ENCODE data around the gene PNPLA5. TPM values are rescaled to one million over a fixed set of nuclear protein-coding genes. Genes with fewer than 3 reads are reported as not detected.

PNPLA5 gene
- total and polyA plus RNA-seq, 2 of the 13 experiments (the other 11 are each of a cell fraction or from before 2014, with no cell fraction given) = not detected

GRCh38 chr22:43928468-43928867 is 36.7 kb upstream of the PNPLA5 start:
- DNase-seq (ENCODE audit: low spot score) = no peak
- peak; percentile 72 for FAIRE-seq
- Histone ChIP-seq H3K27me3 (ENCODE audit: control insufficient read depth in 1 of 2, insufficient read depth in 2 of 2, low read length in 2 of 2) (no peaks in the 10 kb centered on the region; a peak in 1 of 5 replicates), H2AFZ (ENCODE audit: low read length) (no peak overlapping the region), H3K4me1 (ENCODE audit: insufficient read depth, low read length) (peaks cover 43% of the 10 kb centered on the region), H3K4me2 (ENCODE audit: low read depth, low read length) (peak overlapping the region; percentile 25), H3K9me3 (ENCODE audit: low read length) (no peaks in the 10 kb centered on the region), H3K4me3 (replicated peaks in 1 of 3; ENCODE audit: insufficient read depth in 1 of 3, low read depth in 2 of 3, low read length in 3 of 3) (no peak overlapping the region), H3K9ac (ENCODE audit: insufficient read depth, low read depth, low read length) (no peak overlapping the region), H3K27ac (ENCODE audit: extremely low read length, insufficient read depth, low read length) (peak overlapping the region; percentile 28), H3K79me2 (ENCODE audit: insufficient read depth, low read length) (peaks cover 13% of the 10 kb centered on the region), H4K20me1 (ENCODE audit: insufficient read depth, low read length) (peaks cover 22% of the 10 kb centered on the region), H3K36me3 (replicated peaks in 1 of 2; ENCODE audit: control insufficient read depth in 1 of 2, insufficient read depth in 2 of 2, low read length in 2 of 2) (peaks cover 15 to 29% of the 10 kb centered on the region in 2 experiments)
- in situ Hi-C loops (cut with HindIII; ENCODE audit: extremely low pct_ligation_motif_present, low pct_unique_long_range_greater_than_20kb) = no loop called here
- ChIA-PET CTCF (ENCODE audit: low intra/inter-chr PET ratio, low total read pairs) (no interaction called here), POLR2A (interaction anchor here (1.4 kb wide), 1 partner anchor 27 kb away, joined by 4 read pairs; the partner anchor contains the start of gene SAMM50)
- intact Hi-C loops (cut with micrococcal nuclease; ENCODE audit: unreplicated experiment) = no loop called here
- WGBS (ENCODE audit: low lambda C conversion rate) = 28% methylated on average over 3 of the region's 5 CpGs
- ATAC-seq = no peak
- no TSS peak for BruUV-seq (replicated peaks)
- TF ChIP-seq MIXL1 (CRISPR knock-in tag; IDR thresholded peaks at IDR 0.05) (peak; percentile 55; the same call in 1 of the 2 replicates), ZNF468 (CRISPR knock-in tag; IDR thresholded peaks at IDR 0.05) (no peak), RXRB (CRISPR knock-in tag; IDR thresholded peaks at IDR 0.05; ENCODE audit: borderline replicate concordance) (peak; percentile 96), NFRKB (IDR thresholded peaks at IDR 0.05) (no peak), CHCHD3 (CRISPR knock-in tag; IDR thresholded peaks at IDR 0.05) (no peak), ZNF782 (CRISPR knock-in tag; IDR thresholded peaks at IDR 0.05; ENCODE audit: borderline replicate concordance) (no peak), ZNF414 (CRISPR knock-in tag; IDR thresholded peaks at IDR 0.05) (no peak; the same call in 1 of the 2 replicates), ZNF574 (CRISPR knock-in tag; IDR thresholded peaks at IDR 0.05) (peak; percentile 30; the same call in 1 of the 2 replicates), TGIF2 (CRISPR knock-in tag; IDR thresholded peaks at IDR 0.05) (no peak), ZBED4 (CRISPR knock-in tag; IDR thresholded peaks at IDR 0.05; ENCODE audit: borderline replicate concordance) (peak; percentile 23; the same call in 1 of the 2 replicates)
- TF ChIP-seq, protein P1, sequence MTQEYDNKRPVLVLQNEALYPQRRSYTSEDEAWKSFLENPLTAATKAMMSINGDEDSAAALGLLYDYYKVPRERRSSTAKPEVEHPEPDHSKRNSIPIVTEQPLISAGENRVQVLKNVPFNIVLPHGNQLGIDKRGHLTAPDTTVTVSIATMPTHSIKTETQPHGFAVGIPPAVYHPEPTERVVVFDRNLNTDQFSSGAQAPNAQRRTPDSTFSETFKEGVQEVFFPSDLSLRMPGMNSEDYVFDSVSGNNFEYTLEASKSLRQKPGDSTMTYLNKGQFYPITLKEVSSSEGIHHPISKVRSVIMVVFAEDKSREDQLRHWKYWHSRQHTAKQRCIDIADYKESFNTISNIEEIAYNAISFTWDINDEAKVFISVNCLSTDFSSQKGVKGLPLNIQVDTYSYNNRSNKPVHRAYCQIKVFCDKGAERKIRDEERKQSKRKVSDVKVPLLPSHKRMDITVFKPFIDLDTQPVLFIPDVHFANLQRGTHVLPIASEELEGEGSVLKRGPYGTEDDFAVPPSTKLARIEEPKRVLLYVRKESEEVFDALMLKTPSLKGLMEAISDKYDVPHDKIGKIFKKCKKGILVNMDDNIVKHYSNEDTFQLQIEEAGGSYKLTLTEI (CRISPR knock-in tag; conservative IDR thresholded peaks at IDR 0.05) = no peak
- TF ChIP-seq, protein P2, sequence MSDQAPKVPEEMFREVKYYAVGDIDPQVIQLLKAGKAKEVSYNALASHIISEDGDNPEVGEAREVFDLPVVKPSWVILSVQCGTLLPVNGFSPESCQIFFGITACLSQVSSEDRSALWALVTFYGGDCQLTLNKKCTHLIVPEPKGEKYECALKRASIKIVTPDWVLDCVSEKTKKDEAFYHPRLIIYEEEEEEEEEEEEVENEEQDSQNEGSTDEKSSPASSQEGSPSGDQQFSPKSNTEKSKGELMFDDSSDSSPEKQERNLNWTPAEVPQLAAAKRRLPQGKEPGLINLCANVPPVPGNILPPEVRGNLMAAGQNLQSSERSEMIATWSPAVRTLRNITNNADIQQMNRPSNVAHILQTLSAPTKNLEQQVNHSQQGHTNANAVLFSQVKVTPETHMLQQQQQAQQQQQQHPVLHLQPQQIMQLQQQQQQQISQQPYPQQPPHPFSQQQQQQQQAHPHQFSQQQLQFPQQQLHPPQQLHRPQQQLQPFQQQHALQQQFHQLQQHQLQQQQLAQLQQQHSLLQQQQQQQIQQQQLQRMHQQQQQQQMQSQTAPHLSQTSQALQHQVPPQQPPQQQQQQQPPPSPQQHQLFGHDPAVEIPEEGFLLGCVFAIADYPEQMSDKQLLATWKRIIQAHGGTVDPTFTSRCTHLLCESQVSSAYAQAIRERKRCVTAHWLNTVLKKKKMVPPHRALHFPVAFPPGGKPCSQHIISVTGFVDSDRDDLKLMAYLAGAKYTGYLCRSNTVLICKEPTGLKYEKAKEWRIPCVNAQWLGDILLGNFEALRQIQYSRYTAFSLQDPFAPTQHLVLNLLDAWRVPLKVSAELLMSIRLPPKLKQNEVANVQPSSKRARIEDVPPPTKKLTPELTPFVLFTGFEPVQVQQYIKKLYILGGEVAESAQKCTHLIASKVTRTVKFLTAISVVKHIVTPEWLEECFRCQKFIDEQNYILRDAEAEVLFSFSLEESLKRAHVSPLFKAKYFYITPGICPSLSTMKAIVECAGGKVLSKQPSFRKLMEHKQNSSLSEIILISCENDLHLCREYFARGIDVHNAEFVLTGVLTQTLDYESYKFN (CRISPR knock-in tag; conservative IDR thresholded peaks at IDR 0.05) = peak; percentile 61; the same call in 1 of the 2 replicates

Measured in HepG2 (cell line).